ENCODE results near the gene STRADB.
"Not testable (repeated sequence)": the region's sequence is repeated elsewhere in the genome, so short reads cannot be mapped to it uniquely, and the experiment has no call there.

STRADB gene

DNA sequence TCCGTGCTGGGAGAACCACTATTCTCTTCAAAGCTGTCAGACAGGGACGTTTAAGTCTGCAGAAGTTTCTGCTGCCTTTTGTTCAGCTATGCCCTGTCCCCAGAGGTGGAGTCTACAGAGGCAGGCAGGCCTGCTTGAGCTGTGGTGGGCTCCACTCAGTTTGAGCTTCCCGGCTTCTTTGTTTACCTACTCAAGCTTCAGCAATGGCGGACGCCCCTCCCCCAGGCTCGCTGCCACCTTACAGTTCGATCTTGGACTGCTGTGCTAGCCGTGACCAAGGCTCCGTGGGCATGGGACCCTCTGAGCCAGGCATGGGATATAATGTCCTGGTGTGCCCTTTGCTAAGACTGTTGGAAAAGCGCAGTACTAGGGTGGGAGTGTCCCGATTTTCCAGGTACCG is 21.2 kb upstream of the STRADB start:
- not testable (repeated sequence) for DNase-seq (ENCODE audit: low spot score)

DNA sequence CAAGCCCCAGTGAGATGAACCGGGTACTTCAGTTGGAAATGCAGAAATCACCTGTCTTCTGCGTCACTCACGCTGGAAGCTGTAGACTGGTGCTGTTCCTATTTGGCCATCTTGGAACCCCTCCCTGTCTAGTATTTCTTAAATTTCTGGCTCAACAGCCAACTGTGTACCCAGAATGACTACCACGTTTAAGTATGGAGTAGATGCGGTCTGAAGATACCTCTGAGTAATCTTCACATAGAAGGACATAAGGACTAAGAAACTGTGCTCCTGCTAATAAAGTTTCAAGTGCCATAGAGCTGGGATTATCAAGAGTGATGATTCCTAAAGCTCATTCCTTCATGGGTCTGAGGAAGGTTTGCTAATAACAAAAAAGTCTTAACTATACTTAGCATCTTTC is 20.7 kb upstream of the STRADB start:
- DNase-seq (ENCODE audit: low spot score) = no peak

DNA sequence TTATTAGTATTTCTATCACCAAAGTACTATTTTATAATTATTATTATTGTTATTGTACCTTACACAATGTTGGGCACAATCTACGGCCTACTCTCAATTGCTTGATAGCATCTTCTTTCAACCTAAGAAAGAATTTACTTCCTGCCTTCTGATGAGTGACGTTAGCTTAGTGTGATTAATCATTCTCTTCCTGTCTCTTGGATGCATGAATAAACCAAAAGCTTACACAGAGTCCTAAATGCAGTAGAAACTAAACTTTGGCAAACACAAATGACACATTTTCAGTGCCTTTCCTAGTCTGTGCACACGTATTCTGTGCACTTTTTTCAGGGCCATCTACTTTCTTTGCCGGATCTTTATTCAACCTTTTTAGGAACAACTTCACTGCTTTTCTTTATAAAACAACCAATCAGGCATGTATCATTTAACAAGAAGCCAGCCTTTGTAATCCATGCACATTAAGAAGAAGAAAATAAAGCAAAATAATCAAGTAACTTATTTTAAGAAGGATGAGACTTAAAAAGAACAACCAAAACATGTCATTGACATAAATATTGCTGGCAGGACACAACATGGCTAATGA is 19.4 kb upstream of the STRADB start:
- no peak for DNase-seq (ENCODE audit: low spot score)

DNA sequence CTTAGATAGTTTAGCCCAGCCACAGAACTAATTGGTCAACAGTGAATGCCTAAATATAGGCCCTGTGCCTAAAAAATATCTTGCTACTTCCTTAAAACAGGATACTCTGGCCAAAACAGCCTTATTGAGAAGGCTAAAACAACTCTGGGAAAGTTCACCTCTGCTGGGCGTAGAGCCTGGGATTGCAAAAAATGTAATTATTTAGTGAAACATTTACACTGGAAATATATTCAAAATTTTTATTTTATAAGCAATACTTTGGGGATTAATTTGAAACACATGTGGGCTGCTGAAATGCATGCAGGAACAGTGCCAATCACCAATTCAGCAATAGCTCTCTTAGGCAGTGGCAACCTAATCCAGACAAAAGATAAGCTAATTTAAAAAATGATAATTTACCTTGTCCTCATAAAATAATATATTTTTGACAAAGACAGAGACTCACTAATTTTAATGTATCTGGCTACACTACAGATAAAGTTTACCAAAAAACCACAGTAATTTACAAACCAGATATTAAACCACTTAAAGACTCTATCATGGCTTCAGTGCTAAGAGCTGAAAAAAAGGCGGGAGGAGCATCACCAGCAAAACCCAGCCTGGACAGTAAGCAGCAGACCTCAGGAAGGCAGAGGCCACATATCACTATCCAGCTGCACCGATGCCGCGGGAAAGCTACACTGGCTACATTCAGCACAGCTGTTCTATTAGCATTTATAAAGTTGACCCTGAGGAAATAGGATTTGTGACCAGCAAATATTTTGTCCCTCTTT is 18.7 kb upstream of the STRADB start:
- DNase-seq (ENCODE audit: low spot score) = no peak

DNA sequence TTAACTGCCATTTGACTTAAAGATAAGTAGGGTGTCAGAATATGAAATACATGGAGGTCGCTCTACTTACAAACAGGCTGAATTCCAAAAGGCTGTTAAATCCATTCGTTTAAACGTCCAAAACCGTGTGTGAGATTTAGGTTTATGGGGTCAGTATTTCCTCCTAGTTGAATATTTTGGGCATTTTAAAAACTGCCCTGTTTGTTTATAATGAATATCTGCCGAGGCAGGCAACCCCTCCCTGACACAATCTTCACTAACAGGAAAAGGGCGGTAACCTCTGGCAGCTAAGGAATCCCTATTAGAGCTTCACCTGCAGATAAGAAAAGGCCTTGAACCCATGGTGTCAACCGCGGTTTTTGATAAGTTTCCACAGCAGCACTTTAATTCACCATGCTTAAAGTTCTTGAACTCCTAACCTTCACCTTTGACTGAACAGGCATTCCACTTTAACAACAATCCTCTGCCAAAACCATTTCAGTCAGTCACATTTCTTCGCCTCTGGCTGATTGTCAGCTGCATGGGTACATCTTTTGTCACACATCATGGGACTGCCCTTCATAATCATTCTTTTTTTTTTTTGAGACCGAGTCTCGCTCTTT is 18.0 kb upstream of the STRADB start:
- DNase-seq (ENCODE audit: low spot score) = no peak

DNA sequence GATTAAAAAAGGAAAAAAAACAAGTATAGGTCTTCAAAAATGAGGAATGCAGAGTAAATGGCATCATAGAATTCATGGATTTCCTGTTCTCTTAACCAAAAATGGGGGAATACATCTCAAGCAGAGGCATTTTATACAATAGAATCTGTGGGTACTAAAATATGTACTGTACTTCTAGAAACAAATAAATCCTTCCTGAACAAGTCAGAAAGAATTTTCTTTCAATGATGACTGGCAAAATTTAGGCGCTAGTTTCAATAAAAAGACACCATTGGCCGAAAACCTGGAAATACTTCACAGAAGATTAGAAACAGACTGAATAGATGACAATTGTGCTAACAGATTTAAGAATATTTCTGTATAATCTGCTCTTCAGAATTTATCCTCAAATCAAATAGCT is 15.4 kb upstream of the STRADB start:
- no peak for DNase-seq (ENCODE audit: low spot score)

DNA sequence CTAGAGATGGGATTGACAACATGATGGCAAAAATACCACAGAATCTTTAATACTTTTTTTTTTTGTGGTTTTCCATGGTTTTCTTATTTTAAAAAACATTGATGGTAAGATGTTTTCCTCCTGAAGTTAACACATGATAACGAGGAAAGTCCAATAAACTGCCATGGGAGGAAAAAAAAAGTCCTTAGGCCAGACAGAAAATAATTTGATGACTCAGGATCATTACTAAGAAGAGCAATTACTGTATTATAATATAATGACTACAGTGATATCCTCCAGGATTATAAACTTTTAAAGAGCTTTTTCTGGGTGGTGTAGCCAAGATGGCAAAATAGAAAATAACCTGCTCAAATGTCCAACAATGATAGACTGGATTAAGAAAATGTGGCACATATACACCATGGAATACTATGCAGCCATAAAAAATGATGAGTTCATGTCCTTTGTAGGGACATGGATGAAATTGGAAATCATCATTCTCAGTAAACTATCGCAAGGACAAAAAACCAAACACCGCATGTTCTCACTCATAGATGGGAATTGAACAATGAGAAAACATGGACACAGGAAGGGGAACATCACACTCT is 12.1 kb upstream of the STRADB start:
- not testable (repeated sequence) for DNase-seq (ENCODE audit: low spot score)

DNA sequence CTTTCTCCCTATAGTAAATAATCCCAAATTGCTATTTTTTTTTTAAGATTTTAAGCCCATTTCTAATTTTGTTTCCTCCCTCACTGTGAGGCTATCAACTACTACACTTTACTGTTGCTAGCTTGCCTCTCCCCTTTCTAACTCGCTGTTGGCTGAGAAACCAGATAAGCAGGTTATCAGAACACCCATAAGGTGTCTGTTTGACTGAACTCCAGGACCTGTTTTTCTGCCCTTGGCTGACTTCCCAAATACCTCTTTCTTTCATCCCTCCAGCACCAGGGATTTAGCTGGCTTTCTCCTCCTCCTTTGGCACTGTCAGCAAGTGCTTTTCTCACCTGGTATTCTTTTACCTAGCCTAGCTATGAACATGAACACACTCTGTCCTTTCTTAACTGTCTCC is 11.4 kb upstream of the STRADB start:
- peak; percentile 28 for DNase-seq (ENCODE audit: low spot score)

DNA sequence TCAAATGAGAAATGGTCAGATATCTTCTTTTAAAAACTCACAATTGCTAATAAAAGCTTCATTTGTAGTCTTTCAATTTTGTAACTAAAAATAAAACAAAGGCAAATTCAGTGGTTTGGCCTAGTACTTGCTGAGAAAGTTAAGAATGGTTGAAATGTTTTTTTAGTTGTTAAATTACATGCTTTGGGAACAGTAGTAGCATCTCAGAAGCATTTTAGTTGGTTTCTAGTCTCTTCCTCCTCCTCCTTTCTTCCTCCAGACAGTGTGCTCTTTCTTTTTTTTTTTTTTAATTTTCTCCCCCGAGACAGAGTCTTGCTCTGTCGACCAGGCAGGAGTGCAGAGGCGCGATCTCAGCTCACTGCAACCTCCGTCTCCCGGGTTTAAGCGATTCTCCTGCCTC is 10.1 kb upstream of the STRADB start:
- no peak for DNase-seq (ENCODE audit: low spot score)

DNA sequence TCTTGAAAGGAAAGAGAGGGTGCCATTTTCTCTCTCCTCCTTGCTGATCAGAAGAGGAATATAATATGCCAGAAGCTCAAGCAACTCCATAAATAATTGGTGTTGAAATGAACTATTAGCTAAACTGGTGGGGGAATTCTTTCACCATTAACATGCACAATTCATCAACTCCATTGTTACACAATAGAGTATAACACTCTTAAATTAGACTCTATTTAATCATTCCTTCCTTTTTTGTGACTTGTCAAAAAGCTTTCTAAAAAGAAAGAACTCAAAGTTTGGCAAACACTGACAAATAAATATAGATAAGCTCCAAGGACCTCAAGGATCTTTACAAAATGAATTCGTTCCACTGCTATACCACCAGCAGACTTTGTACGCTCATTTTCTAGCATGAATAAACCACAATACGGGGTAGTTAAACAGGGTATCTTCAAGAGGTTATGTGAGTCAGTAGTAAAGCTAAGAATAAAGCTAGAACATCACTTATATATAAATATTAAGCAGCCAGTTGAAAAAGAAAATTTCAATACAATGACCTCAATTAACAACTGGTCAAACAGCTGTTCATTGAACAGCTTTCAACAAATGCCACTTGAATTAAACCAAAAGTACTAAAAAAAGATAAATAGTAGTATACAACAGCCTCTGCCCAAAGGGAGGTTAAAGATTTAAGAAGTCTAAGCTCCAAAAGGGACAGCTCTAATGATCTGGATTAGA is 6.6 kb upstream of the STRADB start:
- DNase-seq (ENCODE audit: low spot score) = no peak

DNA sequence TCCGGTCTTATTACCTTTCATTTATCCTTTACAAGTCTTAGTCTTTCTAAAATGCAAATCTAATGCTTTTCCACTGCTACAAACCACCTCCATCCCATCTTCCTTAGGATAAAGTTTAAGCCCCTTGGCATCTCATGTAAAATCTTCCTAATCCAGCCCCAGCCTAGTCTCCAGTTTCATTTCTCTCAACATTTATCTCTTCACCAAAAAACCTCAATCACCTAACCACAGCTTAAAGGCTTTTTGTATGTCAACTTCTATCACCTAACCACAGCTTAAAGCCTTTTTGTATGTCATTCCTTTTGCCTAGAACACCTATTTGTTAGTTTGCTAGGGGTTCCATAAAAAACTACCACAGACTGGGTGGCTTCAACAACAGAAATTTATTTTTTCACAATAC is 4.5 kb upstream of the STRADB start:
- no peak for DNase-seq (ENCODE audit: low spot score)

DNA sequence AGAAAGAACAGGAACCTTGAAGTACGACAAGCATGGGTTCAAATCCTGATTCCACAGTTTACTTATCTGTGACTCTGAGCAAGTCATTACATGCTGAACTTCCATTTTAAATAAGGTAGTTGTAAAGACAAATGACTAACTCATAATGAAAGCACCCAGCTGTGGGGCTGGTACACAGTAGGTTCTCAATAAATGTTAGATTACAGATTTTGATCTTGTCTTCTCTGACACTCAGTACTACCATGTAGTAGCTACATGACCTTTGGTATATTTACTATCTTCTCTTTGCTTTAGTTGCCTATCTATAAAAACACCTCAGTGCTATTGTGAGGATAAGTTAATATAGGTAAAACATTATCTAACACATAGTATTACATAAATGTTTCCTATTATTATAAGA is 3.5 kb upstream of the STRADB start:
- DNase-seq (ENCODE audit: low spot score) = no peak

DNA sequence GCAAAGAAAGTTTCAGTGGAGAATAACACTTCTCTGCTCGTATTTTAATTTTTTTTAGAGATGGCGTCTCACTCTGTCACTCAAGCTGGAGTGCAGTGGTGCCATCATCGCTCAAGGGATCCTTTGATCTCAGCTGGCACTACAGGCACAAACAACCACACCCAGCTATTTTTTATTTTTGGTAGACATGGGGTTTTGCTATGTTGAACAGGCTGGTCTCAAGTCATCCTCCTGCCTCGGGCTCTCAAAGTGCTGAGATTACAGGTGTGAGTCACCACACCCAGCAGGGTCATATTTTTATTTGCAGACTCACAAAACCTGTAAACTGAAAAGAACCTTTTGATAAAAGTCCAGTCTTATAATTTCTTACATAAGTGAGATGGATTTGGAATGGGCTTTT is 2.8 kb upstream of the STRADB start:
- no peak for DNase-seq (ENCODE audit: low spot score)

DNA sequence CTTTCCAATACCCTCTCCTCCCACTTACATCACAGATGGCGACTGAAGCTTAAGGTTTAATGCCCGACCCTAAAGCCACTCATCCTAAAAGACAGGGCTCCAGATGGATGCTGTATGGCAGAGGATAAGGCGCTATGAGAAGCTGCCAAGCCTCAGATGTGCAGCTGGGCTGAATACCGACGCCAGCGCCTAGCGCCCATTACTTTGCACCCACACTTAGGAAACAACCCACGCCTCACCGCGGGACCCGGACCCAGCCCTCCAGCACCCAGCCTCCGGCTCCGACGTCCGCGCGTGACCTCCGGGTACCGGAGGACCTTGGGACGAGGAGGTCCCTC is 617 bp upstream of the STRADB start:
- DNase-seq (ENCODE audit: low spot score) = no peak

DNA sequence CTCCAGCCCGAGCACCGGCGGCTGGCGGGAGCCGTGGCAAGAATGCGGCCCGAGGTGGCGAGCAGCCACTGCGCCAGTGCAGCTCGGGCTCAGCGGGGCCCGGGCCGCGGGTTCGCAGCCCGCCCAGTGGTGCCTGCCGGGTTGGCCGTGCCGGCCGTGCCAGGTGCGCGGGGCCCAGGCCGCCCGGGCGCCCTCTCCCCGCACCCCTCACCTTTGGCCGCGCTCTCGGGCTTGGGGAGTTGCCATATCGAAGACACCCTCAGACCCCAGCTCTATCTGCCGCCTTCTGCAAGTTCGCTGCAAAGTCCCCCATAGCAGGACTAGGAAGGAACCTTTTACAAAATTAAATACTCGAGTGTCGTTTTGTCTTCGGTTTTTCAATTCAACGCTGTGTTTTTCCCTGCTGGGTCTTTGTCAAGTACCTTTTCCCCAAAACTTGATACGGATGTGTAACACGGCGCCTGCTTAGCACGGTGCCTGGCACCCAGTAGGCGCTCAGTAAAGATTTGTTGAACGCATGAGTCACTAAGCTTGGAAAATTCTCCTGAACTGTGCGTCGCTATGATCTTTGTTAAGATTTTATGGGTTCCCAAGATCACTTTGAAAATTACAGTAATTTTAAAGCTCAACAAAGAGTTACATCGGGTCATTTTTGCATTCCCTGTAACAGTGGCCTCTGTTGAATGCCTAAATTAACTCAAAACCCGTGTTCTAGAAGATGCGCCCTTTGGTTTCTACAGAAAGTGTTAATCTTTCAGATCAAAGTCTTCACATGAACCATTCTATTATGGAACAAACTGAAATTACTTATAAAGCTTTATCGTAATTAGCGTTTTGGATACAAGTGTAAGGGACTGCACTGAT is 750 bp downstream of the STRADB start:
- DNase-seq (ENCODE audit: low spot score) = peak; percentile 32

DNA sequence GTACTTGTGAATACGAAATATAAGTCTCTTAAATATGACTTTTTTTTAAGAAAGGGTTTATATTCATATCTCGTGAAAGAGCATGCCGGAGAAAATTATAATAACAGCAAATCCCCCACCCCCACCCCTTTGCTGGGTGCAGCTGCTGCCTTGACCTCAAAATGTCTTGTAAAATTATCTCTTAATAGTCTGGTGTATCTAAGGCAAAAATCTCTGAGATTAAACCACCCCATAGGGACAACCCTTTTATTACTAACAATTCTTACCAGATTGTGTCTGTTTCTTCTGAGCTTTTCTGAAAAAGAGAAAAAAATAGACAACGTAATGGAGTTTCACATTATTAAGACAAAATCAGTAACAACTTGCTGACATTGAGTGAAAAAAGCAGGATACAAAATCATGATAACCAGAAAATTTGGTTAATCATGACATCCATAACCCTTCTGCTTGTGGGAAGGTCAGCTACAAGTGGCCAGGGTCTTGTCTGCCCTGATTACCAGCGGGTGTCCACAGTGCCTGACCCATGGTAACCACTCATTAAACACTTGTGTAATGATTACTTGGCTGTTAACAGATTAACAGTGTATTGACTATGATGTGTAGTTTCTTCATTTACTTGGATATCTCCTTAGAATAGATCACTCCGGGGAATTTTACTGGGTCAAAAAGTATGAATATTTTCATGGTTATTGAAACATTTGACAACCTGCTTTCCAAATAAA is 1.5 kb downstream of the STRADB start:
- DNase-seq (ENCODE audit: low spot score) = no peak

DNA sequence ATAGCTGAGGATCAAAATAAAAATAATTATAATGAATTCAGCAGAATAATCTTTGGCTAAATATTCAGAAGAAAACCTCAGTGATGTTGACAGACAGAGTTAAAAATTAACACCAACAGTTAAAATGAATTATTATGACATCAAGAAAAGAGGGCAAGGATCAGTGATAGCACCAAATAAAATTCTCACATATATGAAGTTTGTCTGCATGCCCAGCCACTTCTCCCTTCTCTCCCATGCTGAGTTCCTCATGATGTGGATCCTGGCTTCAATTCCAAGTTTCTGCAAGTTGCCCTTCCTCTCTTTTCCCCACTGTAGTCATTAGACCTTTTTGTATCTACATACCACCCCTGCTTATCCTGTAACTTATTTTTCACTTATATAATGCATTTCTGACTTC is 6.8 kb downstream of the STRADB start:
- no peak for DNase-seq (ENCODE audit: low spot score)

DNA sequence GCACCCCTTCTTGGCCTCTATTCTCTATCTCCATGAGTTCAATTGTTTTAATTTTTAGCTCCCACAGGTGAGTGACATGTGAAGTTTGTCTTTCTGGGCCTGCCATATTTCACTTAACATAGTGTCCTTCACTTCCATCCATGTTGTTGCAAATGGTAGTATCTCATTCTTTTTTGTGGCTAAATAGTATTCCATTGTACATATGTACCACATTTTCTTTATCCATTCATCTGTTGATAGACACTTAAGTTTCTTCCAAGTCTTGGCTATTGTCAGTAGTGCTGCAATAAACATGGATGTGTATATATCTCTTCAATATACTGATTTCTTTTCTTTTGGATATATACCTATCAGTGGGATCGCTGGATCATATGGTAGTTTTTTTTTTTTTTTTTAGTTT is 9.0 kb downstream of the STRADB start:
- no peak for DNase-seq (ENCODE audit: low spot score)

DNA sequence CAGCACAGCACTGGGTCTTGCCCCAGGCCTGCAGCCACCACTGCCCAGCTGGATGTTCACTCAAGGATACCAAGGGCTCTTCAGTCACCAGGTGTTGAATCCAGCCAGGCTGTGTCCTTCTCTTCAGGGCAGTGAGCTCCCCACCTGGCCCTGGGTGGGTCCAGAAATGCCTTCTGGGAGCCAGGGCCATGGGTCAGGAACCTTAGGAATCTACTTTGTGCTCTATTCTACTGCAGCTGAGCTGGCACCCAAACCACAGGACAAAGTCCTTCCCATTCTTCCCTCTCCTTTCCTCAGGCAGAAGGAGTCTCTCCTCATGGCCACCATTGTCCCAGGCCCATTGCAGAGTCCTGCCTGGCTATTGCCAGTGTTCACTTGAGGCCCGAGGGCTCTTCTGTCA is 13.0 kb downstream of the STRADB start:
- no peak for DNase-seq (ENCODE audit: low spot score)

DNA sequence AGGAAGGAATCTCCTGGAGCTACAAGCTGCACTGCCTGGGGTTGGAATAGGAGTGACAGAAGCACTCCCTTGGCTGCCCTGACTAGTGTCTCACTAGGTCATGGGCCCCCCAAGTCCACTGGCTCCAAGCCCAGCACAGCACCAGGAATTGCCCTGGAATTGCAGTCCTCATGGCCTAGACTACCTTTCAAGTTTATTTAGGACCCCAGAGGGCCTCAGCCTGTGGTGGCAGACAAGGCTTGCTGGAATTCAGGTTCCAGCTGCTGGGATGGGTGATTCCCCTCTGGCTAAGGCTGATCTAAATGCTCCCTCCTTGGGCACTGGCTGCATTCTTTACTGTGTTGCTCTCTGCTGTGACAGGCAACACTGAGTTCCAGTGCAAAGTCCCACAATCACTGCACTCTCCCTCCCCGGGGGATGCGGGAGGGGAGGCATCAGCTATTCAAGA is 14.0 kb downstream of the STRADB start:
- DNase-seq (ENCODE audit: low spot score) = no peak

DNA sequence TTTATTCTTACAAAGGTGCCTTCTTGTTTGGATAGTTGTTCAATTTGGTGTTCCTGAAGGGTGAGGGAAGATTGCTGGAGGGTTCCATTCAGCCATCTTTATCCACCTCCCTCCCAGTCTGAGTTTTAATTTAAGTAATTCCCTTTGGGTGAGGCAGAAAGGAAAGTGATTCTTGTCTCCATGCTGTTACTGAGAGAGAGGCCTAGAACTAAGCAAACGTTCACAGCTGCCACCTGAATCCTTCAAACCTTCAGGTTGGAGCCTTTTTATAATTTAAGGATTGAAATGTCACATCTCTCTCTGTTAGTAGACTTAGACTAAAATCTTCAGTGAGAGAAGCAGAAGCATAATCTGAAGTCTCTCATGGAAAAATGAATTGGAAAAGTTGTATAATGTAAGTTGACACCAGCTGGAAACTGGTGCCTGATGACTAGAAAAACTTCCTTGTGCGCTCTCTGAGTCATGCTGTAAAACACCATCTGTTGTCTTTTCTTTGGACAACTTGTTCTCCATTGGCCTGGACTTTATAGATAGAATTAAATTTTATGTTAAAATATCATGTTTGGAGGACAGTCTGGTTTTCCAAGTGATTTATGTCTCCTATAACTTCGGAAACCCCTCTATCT is 14.6 kb downstream of the STRADB start:
- peak; percentile 63 for DNase-seq (ENCODE audit: low spot score)
